Colonic mucosa (tissue), 4 donors: ENCODE results near the gene KBTBD3. TPM values are rescaled to one million over a fixed set of nuclear protein-coding genes. Genes with fewer than 3 reads are reported as not detected.
A peak's percentile ranks its signal among the peaks of the same experiment; 100 is the strongest.

Source experiments
- DNase-seq: peaks from one replicate; pipeline ENCODE4 v3.0.0-alpha.2; 2020
- H3K27ac ChIP-seq: fragments of 200-600 bp; one replicate; pipeline ENCODE4 v1.8.0; 2021
- H3K27me3 ChIP-seq: fragments of 200-600 bp; one replicate; pipeline ENCODE4 v1.8.0; 2021
- H3K36me3 ChIP-seq: fragments of 200-600 bp; one replicate; pipeline ENCODE4 v1.8.0; 2021
- H3K4me1 ChIP-seq: fragments of 200-600 bp; one replicate; pipeline ENCODE4 v1.8.0; 2021; ENCODE audit warnings: mild to moderate bottlenecking
- H3K4me3 ChIP-seq: fragments of 200-600 bp; one replicate; pipeline ENCODE4 v1.8.0; 2021
- H3K9ac ChIP-seq, 2 donors: one replicate each; pipeline ENCODE4 v1.7.0; 2013; ENCODE audit warnings: control low read depth in 2 of 2, low read depth in 2 of 2, low read length in 2 of 2
- H3K9me3 ChIP-seq: fragments of 200-600 bp; one replicate; pipeline ENCODE4 v1.8.0; 2021
- intact Hi-C: fragments of 100-400 bp; cut with DNase I; formaldehyde crosslinking; loops from one replicate; pipeline ENCODE4 v1.14.1; 2022
- total RNA-seq, 2 donors: library from RNA; stranded (reverse); fragmentation: NEBNext Ultra II Directional in 1 of 2; extraction: Animal tissue kit (Norgen Biotek cat#: 25700) in 1 of 2; gene quantifications; one replicate each; pipeline ENCODE4 v1.2.1, GENCODE V29; 2021
- TF ChIP-seq, protein P1 (sequence below): fragments of 200-600 bp; IDR thresholded peaks from one replicate; pipeline ENCODE4 v1.8.0; 2022; ENCODE audit warnings: antibody characterized with exemption, mild to moderate bottlenecking
- donor health status: healthy.
- donor health status: DM: no; HTN: no; CAD: no.
- donor health status: DM: no; HTN: no; CAD: no.

The KBTBD3 gene
- total RNA-seq, 2 donors from 2014 or later = 6.6 to 6.7 TPM

GRCh38 chr11:106086850-106087249 lies 9.7 kb upstream of the KBTBD3 start:
- peaks cover 4% of the 10 kb centered on the region for H3K4me1 ChIP-seq

DNA sequence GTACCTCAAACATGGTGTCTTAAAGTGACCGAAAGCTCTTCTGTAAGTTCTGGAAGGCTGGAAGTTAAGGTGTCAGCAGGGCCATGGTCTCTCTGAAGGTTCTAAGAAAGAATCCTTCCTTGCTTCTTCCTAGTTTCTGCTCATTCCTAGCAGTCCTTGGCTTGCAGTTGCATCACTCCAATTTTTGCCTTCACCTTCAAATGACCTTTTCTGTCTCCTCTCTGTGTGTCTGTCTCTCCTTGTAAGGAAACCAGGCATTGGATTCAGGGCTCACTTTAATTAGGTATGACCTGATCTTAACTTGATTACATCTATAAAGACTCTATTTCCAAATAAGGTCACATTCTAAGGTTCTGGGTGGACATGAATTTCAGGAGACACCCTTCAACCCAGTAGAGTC lies 9.0 kb upstream of the KBTBD3 start:
- Histone ChIP-seq H3K27me3 (no peaks in the 10 kb centered on the region), H3K36me3 (no peaks in the 10 kb centered on the region), H3K9ac (no peak overlapping the region), H3K4me3 (no peak overlapping the region), H3K9me3 (no peaks in the 10 kb centered on the region), H3K4me1 (peaks cover 4% of the 10 kb centered on the region), H3K27ac (no peak overlapping the region)
- TF ChIP-seq, protein P1, sequence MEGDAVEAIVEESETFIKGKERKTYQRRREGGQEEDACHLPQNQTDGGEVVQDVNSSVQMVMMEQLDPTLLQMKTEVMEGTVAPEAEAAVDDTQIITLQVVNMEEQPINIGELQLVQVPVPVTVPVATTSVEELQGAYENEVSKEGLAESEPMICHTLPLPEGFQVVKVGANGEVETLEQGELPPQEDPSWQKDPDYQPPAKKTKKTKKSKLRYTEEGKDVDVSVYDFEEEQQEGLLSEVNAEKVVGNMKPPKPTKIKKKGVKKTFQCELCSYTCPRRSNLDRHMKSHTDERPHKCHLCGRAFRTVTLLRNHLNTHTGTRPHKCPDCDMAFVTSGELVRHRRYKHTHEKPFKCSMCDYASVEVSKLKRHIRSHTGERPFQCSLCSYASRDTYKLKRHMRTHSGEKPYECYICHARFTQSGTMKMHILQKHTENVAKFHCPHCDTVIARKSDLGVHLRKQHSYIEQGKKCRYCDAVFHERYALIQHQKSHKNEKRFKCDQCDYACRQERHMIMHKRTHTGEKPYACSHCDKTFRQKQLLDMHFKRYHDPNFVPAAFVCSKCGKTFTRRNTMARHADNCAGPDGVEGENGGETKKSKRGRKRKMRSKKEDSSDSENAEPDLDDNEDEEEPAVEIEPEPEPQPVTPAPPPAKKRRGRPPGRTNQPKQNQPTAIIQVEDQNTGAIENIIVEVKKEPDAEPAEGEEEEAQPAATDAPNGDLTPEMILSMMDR = no peak
- DNase-seq = no peak
- intact Hi-C loops = no loop called here

More at GRCh38 chr11:106086850-106087249, 9.7 kb upstream of the KBTBD3 start:
- H3K36me3 ChIP-seq = no peaks in the 10 kb centered on the region
- no peak overlapping the region for H3K4me3 ChIP-seq
- H3K27ac ChIP-seq = no peak overlapping the region
- H3K9me3 ChIP-seq = no peaks in the 10 kb centered on the region
- intact Hi-C loops = no loop called here
- TF ChIP-seq, protein P1 = no peak
- H3K9ac ChIP-seq = no peak overlapping the region
- H3K27me3 ChIP-seq = no peaks in the 10 kb centered on the region
- no peak for DNase-seq

DNA sequence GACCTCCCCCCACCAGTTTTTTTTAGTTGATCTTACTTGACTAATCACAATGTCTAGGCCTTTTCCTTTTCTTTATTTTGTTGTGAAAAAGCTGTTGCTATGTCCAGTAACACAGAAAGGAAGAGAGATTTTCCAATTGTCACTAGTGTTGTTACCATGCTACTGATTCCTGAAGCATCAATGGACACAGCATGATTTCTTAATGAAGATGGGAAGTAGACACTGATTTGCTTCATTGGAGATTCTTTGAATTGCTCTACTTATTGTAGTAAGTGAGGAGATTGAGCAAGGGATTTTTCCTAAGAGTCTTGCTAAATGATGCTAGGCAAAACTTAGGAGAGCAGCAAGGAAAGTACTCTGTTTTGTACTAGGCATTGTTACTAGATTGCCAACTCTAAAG lies 4.9 kb upstream of the KBTBD3 start:
- H3K4me3 ChIP-seq = no peak overlapping the region
- H3K27ac ChIP-seq = no peak overlapping the region
- TF ChIP-seq, protein P1 = no peak
- H3K9me3 ChIP-seq = no peaks in the 10 kb centered on the region
- no peaks in the 10 kb centered on the region for H3K4me1 ChIP-seq
- DNase-seq = no peak
- no peak overlapping the region for H3K9ac ChIP-seq
- intact Hi-C loops = no loop called here
- no peaks in the 10 kb centered on the region for H3K36me3 ChIP-seq
- no peaks in the 10 kb centered on the region for H3K27me3 ChIP-seq

GRCh38 chr11:106077609-106078455 lies 685 bp upstream of the KBTBD3 start, which contains the start of gene AASDHPPT:
TSS of gene AASDHPPT (plus strand) at chr11:106077662. CDS start at chr11:106077711, 49 bp downstream.
- intact Hi-C loops = loop anchor here (5.0 kb wide), 1 partner anchor 56 kb away; the partner anchor contains the start of gene MSANTD4
- H3K4me3 ChIP-seq = peak within 1 kb of the TSS; percentile 91

DNA sequence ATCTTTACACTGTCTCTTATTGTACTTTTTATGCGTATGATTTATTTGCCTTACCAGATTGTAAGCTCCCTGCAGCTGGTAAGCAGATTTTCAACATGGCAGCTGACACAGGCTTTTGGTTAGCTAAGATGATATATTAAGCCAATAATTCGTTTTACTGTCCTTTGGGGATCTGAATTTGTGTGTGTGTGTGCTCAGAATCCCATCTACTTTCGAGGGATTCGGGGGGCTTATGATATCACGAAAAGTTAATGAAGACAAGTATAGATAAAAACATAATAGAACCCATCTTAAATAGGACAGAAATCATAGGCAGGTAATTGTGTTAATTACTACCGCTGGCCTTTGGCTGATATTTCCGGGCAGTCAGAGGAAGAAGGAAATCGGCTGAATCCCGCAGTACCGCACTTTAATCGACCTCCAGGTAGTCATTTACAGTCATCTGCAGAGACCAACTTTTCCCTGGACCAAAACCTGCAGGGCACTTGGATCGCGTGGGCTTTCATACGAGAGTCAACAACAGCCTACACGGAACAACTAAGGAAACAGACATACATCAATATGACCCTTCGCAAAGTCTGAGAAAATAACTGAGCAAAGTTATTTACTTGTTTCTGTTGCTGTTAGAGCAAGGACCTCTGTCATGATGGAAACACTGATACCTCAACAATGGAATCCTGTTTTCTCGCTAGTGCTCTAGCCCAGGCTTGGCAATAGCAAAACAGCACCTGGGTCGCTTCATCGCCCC lies 802 bp downstream of the KBTBD3 start:
- Histone ChIP-seq H3K4me3 (peak overlapping the region; percentile 91), H3K9ac (peak overlapping the region; percentile 91), H3K27me3 (no peaks in the 10 kb centered on the region), H3K9me3 (no peaks in the 10 kb centered on the region), H3K27ac (peak overlapping the region; percentile 96), H3K36me3 (no peaks in the 10 kb centered on the region), H3K4me1 (no peaks in the 10 kb centered on the region)
- TF ChIP-seq, protein P1 = no peak
- intact Hi-C loops = loop anchor here (5.0 kb wide), 1 partner anchor 54 kb away; the partner anchor contains the start of gene MSANTD4
- peak; percentile 30 for DNase-seq

More at GRCh38 chr11:106077609-106078455, 685 bp upstream of the KBTBD3 start, which contains the start of gene AASDHPPT:
- peak within 1 kb of the TSS; percentile 91 for H3K9ac ChIP-seq
- H3K36me3 ChIP-seq = no peaks in the 10 kb centered on the region
- H3K27ac ChIP-seq = peak within 1 kb of the TSS; percentile 96
- peak; percentile 26 for DNase-seq
- no peaks in the 10 kb centered on the region for H3K4me1 ChIP-seq
- TF ChIP-seq, protein P1 = no peak
- H3K27me3 ChIP-seq = no peaks in the 10 kb centered on the region
- no peaks in the 10 kb centered on the region for H3K9me3 ChIP-seq
